Bone marrow (tissue), 2 donors: Measurements from ENCODE around the gene LAMB4.

Experiments
- DNase-seq, 2 donors: peaks; one replicate each; lab custom pipeline; 2025; lab: John Stamatoyannopoulos, UW

Gene LAMB4

GRCh38 chr7:108130261-108130660, at the start of gene LAMB4:
TSS of gene LAMB4 (minus strand) at chr7:108130361. CDS start at chr7:108123164, 7,197 bp downstream.
- no peak for DNase-seq

- DNase-seq = no peak
Observed at GRCh38 chr7:108178398-108178797, 48.2 kb upstream of the LAMB4 start.

- no peak for DNase-seq
Observed at GRCh38 chr7:108171164-108171563, 41.0 kb upstream of the LAMB4 start.

GRCh38 chr7:108170251-108170650, 40.1 kb upstream of the LAMB4 start:
- no peak for DNase-seq

- DNase-seq = no peak
Observed at GRCh38 chr7:108167460-108167859, 37.3 kb upstream of the LAMB4 start.

- no peak for DNase-seq
Observed at GRCh38 chr7:108166687-108167086, 36.5 kb upstream of the LAMB4 start.

GRCh38 chr7:108165723-108166122, 35.6 kb upstream of the LAMB4 start:
- no peak for DNase-seq

GRCh38 chr7:108164946-108165345, 34.8 kb upstream of the LAMB4 start:
- DNase-seq = no peak

- DNase-seq = no peak
Observed at GRCh38 chr7:108164342-108164741, 34.2 kb upstream of the LAMB4 start.

- DNase-seq = no peak
Observed at GRCh38 chr7:108158776-108159175, 28.6 kb upstream of the LAMB4 start.

- no peak for DNase-seq
Observed at GRCh38 chr7:108157606-108158335, 27.6 kb upstream of the LAMB4 start.

- no peak for DNase-seq
Observed at GRCh38 chr7:108156897-108157605, 26.9 kb upstream of the LAMB4 start.

- no peak for DNase-seq
Observed at GRCh38 chr7:108152198-108152597, 22.0 kb upstream of the LAMB4 start.

GRCh38 chr7:108149908-108150307, 19.7 kb upstream of the LAMB4 start:
- no peak for DNase-seq

- DNase-seq = no peak
Observed at GRCh38 chr7:108149119-108149518, 19.0 kb upstream of the LAMB4 start.

GRCh38 chr7:108147031-108147563, 16.9 kb upstream of the LAMB4 start:
- DNase-seq = no peak

- DNase-seq = no peak
Observed at GRCh38 chr7:108146070-108146842, 16.1 kb upstream of the LAMB4 start.

GRCh38 chr7:108145401-108145800, 15.2 kb upstream of the LAMB4 start:
- DNase-seq = no peak

GRCh38 chr7:108144931-108145330, 14.8 kb upstream of the LAMB4 start:
- DNase-seq = no peak

- DNase-seq = no peak
Observed at GRCh38 chr7:108143658-108144420, 13.7 kb upstream of the LAMB4 start.

GRCh38 chr7:108142675-108143259, 12.6 kb upstream of the LAMB4 start:
- no peak for DNase-seq
